GM12872 (cell line): ENCODE results near the gene SPATS2.

ENCODE experiments used
- CTCF ChIP-seq: IDR thresholded peaks from 3 replicates; pipeline ENCODE4 v1.5.1; 2011; ENCODE audit warnings: low read depth, mild to moderate bottlenecking, low read length, moderate library complexity; ENCODE audit not compliant: insufficient read depth

The SPATS2 gene

GRCh38 chr12:49552014-49552413 lies 184.8 kb downstream of the SPATS2 start:
- TF ChIP-seq CTCF = no peak

- no peak for TF ChIP-seq CTCF
Observed at GRCh38 chr12:49552425-49552824, 185.2 kb downstream of the SPATS2 start.

DNA sequence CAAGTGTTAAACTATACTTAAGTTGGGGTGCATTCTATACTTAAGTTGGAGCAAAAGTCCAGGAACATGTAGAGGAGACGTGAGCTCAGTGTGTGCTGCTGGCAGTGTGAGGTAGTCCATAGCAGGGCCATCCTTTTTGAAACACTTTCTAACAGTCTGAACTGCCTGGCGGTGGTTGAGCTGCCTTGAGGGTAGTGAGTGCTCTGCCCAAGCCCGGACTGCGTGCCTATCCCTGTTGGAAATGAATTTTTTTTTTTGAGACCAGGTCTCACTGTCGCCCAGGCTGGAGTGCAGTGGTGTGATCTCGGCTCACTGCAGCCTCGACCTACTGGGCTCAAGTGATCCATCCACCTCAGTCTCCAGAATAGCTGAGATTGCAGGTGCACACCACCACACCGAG lies 185.6 kb downstream of the SPATS2 start:
- no peak for TF ChIP-seq CTCF

DNA sequence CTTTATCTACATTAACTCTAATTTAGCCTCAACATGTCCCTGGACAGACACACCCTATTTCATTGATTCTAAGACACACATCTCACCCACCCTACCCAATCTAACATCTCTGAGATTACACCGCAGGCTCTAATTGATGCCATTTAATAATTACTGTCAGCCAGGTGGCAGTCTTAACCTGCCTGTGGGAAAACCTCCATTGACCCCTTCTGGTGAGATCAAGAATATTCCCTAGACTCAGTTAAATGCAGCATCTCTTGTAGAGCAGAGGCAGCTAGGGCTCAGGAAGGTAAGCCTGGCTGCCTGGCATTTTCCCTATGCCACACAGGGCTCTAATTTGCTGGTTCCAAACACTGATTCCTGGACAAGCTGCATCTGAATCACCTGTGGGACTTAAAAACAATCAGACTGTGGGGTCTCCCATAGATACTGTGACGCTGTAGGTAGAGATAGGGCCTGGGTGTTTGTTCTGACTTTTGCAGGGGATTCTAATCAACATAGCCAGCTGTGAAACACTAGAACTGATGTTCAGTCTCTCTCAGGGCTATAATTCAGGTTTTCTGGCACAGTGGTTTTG lies 186.3 kb downstream of the SPATS2 start:
- peak; percentile 58 for TF ChIP-seq CTCF

DNA sequence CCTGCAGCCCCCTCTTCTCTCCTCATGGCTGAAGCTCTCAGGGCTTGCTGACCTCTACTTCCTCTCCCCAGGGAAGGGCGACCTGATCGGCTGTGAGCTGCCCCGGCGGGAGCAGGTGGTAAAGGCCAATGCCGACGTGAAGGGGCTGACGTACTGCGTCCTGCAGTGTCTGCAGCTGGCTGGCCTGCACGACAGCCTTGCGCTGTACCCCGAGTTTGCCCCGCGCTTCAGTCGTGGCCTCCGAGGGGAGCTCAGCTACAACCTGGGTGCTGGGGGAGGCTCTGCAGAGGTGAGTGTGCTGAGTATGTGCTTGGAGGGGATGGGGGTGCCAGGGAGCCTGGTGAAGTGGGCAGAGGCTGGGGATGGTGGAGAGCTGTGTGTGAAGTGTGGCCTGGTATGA lies 187.0 kb downstream of the SPATS2 start:
- TF ChIP-seq CTCF = no peak

GRCh38 chr12:49555631-49556390 lies 188.5 kb downstream of the SPATS2 start:
- TF ChIP-seq CTCF = no peak

GRCh38 chr12:49556391-49557186 lies 189.3 kb downstream of the SPATS2 start:
- TF ChIP-seq CTCF = no peak
